ENCODE data around the gene GPR12.
A peak's percentile ranks its signal among the peaks of the same experiment; 100 is the strongest.

The GPR12 gene

GRCh38 chr13:26771796-26772195 lies 11.2 kb upstream of the GPR12 start:
- H3K79me2 ChIP-seq (ENCODE audit: control insufficient read depth, insufficient read depth, low read length), result no peaks in the 10 kb centered on the region
- H3K56ac ChIP-seq (ENCODE audit: low read length), result no peak overlapping the region
- H3K27me3 ChIP-seq (ENCODE audit: insufficient read depth, low read length, poor library complexity), result no peaks in the 10 kb centered on the region
- no peak overlapping the region for H2BK120ac ChIP-seq (ENCODE audit: low read depth, low read length)
- no CpG with 5 or more reads among the region's 12 CpGs for WGBS (ENCODE audit: extremely low coverage, insufficient coverage, low lambda C conversion rate)
- H3K4ac ChIP-seq (ENCODE audit: low read depth, low read length), result no peak overlapping the region
- H3K4me1 ChIP-seq (ENCODE audit: control insufficient read depth, low read depth, low read length), result no peaks in the 10 kb centered on the region
- no peak overlapping the region for H4K8ac ChIP-seq (ENCODE audit: low read depth, low read length)
- no peak overlapping the region for H2BK15ac ChIP-seq (replicated peaks; ENCODE audit: low read depth)
- no peak overlapping the region for H3K4me3 ChIP-seq (ENCODE audit: low read length)
- no peak overlapping the region for H3K4me2 ChIP-seq (ENCODE audit: low read length)
- no peak overlapping the region for H3K27ac ChIP-seq (ENCODE audit: low read depth, low read length)
- DNase-seq, result no peak
- H3K9ac ChIP-seq (ENCODE audit: low read length), result no peak overlapping the region
- no peak overlapping the region for H3K23ac ChIP-seq (ENCODE audit: low read length)
- H2BK5ac ChIP-seq (ENCODE audit: low read length), result no peak overlapping the region
- no peak overlapping the region for H3K18ac ChIP-seq (ENCODE audit: low read length)
- no peaks in the 10 kb centered on the region for H3K36me3 ChIP-seq (ENCODE audit: control insufficient read depth, insufficient read depth, low read length)
- H4K5ac ChIP-seq (ENCODE audit: low read length), result no peak overlapping the region
- H3K79me1 ChIP-seq (ENCODE audit: low read length), result no peaks in the 10 kb centered on the region
- no peak overlapping the region for H2AK5ac ChIP-seq (ENCODE audit: low read length)

GRCh38 chr13:26762745-26763345 lies 2.3 kb upstream of the GPR12 start:
- H3K9ac ChIP-seq (ENCODE audit: low read length), result no peak overlapping the region
- no peak overlapping the region for H3K27ac ChIP-seq (ENCODE audit: low read depth, low read length)
- H3K4me2 ChIP-seq (ENCODE audit: low read length), result no peak overlapping the region
- WGBS (ENCODE audit: extremely low coverage, insufficient coverage, low lambda C conversion rate), result no CpG with 5 or more reads among the region's 4 CpGs
- H3K56ac ChIP-seq (ENCODE audit: low read length), result no peak overlapping the region
- no peak overlapping the region for H3K23ac ChIP-seq (ENCODE audit: low read length)
- no peaks in the 10 kb centered on the region for H3K79me1 ChIP-seq (ENCODE audit: low read length)
- peaks cover 33% of the 10 kb centered on the region for H3K27me3 ChIP-seq (ENCODE audit: insufficient read depth, low read length, poor library complexity)
- H3K18ac ChIP-seq (ENCODE audit: low read length), result no peak overlapping the region
- H2BK120ac ChIP-seq (ENCODE audit: low read depth, low read length), result no peak overlapping the region
- no peak overlapping the region for H2BK15ac ChIP-seq (replicated peaks; ENCODE audit: low read depth)
- H2BK5ac ChIP-seq (ENCODE audit: low read length), result no peak overlapping the region
- H3K4me1 ChIP-seq (ENCODE audit: control insufficient read depth, low read depth, low read length), result peaks cover 2% of the 10 kb centered on the region
- no peak for DNase-seq
- H3K79me2 ChIP-seq (ENCODE audit: control insufficient read depth, insufficient read depth, low read length), result no peaks in the 10 kb centered on the region
- no peak overlapping the region for H3K4me3 ChIP-seq (ENCODE audit: low read length)
- H3K4ac ChIP-seq (ENCODE audit: low read depth, low read length), result no peak overlapping the region
- no peak overlapping the region for H2AK5ac ChIP-seq (ENCODE audit: low read length)
- no peak overlapping the region for H4K5ac ChIP-seq (ENCODE audit: low read length)
- H3K36me3 ChIP-seq (ENCODE audit: control insufficient read depth, insufficient read depth, low read length), result no peaks in the 10 kb centered on the region
- no peak overlapping the region for H4K8ac ChIP-seq (ENCODE audit: low read depth, low read length)

- DNase-seq, result no peak
- H3K4me2 ChIP-seq (ENCODE audit: low read length), result peak overlapping the region; percentile 14
- no peak overlapping the region for H4K5ac ChIP-seq (ENCODE audit: low read length)
- peaks cover 33% of the 10 kb centered on the region for H3K27me3 ChIP-seq (ENCODE audit: insufficient read depth, low read length, poor library complexity)
- no peak overlapping the region for H3K4me3 ChIP-seq (ENCODE audit: low read length)
- no peaks in the 10 kb centered on the region for H3K36me3 ChIP-seq (ENCODE audit: control insufficient read depth, insufficient read depth, low read length)
- no peaks in the 10 kb centered on the region for H3K79me1 ChIP-seq (ENCODE audit: low read length)
- H3K27ac ChIP-seq (ENCODE audit: low read depth, low read length), result no peak overlapping the region
- peaks cover 2% of the 10 kb centered on the region for H3K4me1 ChIP-seq (ENCODE audit: control insufficient read depth, low read depth, low read length)
- no peak overlapping the region for H3K56ac ChIP-seq (ENCODE audit: low read length)
- no peak overlapping the region for H4K8ac ChIP-seq (ENCODE audit: low read depth, low read length)
- no peak overlapping the region for H2BK120ac ChIP-seq (ENCODE audit: low read depth, low read length)
- H3K23ac ChIP-seq (ENCODE audit: low read length), result no peak overlapping the region
- H2BK5ac ChIP-seq (ENCODE audit: low read length), result no peak overlapping the region
- no peak overlapping the region for H2AK5ac ChIP-seq (ENCODE audit: low read length)
- H3K79me2 ChIP-seq (ENCODE audit: control insufficient read depth, insufficient read depth, low read length), result no peaks in the 10 kb centered on the region
- no peak overlapping the region for H3K4ac ChIP-seq (ENCODE audit: low read depth, low read length)
- no CpG with 5 or more reads among the region's 41 CpGs for WGBS (ENCODE audit: extremely low coverage, insufficient coverage, low lambda C conversion rate)
- no peak overlapping the region for H3K9ac ChIP-seq (ENCODE audit: low read length)
- H3K18ac ChIP-seq (ENCODE audit: low read length), result no peak overlapping the region
- no peak overlapping the region for H2BK15ac ChIP-seq (replicated peaks; ENCODE audit: low read depth)
These were observed 421 bp upstream of the GPR12 start for GRCh38 chr13:26760832-26761582.

GRCh38 chr13:26759249-26759906 lies 1.2 kb downstream of the GPR12 start:
- no CpG with 5 or more reads among the region's 27 CpGs for WGBS (ENCODE audit: extremely low coverage, insufficient coverage, low lambda C conversion rate)

GRCh38 chr13:26758496-26759157 lies 2.0 kb downstream of the GPR12 start:
- Histone ChIP-seq H2BK120ac (ENCODE audit: low read depth, low read length) (no peak overlapping the region), H2BK5ac (ENCODE audit: low read length) (no peak overlapping the region), H3K79me1 (ENCODE audit: low read length) (no peaks in the 10 kb centered on the region), H3K79me2 (ENCODE audit: control insufficient read depth, insufficient read depth, low read length) (no peaks in the 10 kb centered on the region), H3K4ac (ENCODE audit: low read depth, low read length) (no peak overlapping the region), H3K27ac (ENCODE audit: low read depth, low read length) (no peak overlapping the region), H3K23ac (ENCODE audit: low read length) (no peak overlapping the region), H3K18ac (ENCODE audit: low read length) (no peak overlapping the region), H3K27me3 (ENCODE audit: insufficient read depth, low read length, poor library complexity) (peaks cover 31% of the 10 kb centered on the region), H2BK15ac (replicated peaks; ENCODE audit: low read depth) (no peak overlapping the region), H2AK5ac (ENCODE audit: low read length) (no peak overlapping the region), H3K4me1 (ENCODE audit: control insufficient read depth, low read depth, low read length) (peaks cover 2% of the 10 kb centered on the region), H3K9ac (ENCODE audit: low read length) (no peak overlapping the region), H3K4me2 (ENCODE audit: low read length) (no peak overlapping the region), H3K56ac (ENCODE audit: low read length) (no peak overlapping the region), H3K36me3 (ENCODE audit: control insufficient read depth, insufficient read depth, low read length) (no peaks in the 10 kb centered on the region), H4K8ac (ENCODE audit: low read depth, low read length) (no peak overlapping the region), H3K4me3 (ENCODE audit: low read length) (no peak overlapping the region), H4K5ac (ENCODE audit: low read length) (no peak overlapping the region)
- DNase-seq, result no peak
- WGBS (ENCODE audit: extremely low coverage, insufficient coverage, low lambda C conversion rate), result no CpG with 5 or more reads among the region's 18 CpGs

More at GRCh38 chr13:26759249-26759906, 1.2 kb downstream of the GPR12 start:
- Histone ChIP-seq H3K4ac (ENCODE audit: low read depth, low read length) (no peak overlapping the region), H4K8ac (ENCODE audit: low read depth, low read length) (no peak overlapping the region), H3K23ac (ENCODE audit: low read length) (no peak overlapping the region), H3K4me2 (ENCODE audit: low read length) (no peak overlapping the region), H3K79me2 (ENCODE audit: control insufficient read depth, insufficient read depth, low read length) (no peaks in the 10 kb centered on the region), H3K27me3 (ENCODE audit: insufficient read depth, low read length, poor library complexity) (peaks cover 33% of the 10 kb centered on the region), H3K4me3 (ENCODE audit: low read length) (no peak overlapping the region), H3K56ac (ENCODE audit: low read length) (no peak overlapping the region), H3K4me1 (ENCODE audit: control insufficient read depth, low read depth, low read length) (peaks cover 2% of the 10 kb centered on the region), H3K79me1 (ENCODE audit: low read length) (no peaks in the 10 kb centered on the region), H3K27ac (ENCODE audit: low read depth, low read length) (no peak overlapping the region), H3K9ac (ENCODE audit: low read length) (no peak overlapping the region), H2BK120ac (ENCODE audit: low read depth, low read length) (no peak overlapping the region), H2BK5ac (ENCODE audit: low read length) (no peak overlapping the region), H2AK5ac (ENCODE audit: low read length) (no peak overlapping the region), H3K18ac (ENCODE audit: low read length) (no peak overlapping the region), H4K5ac (ENCODE audit: low read length) (no peak overlapping the region), H2BK15ac (replicated peaks; ENCODE audit: low read depth) (no peak overlapping the region), H3K36me3 (ENCODE audit: control insufficient read depth, insufficient read depth, low read length) (no peaks in the 10 kb centered on the region)
- DNase-seq, result no peak

All from mesendoderm (in vitro differentiated cells).